SH-SY5Y (cell line): ENCODE data around the gene ZEB2.

Experiments used
- GATA2 ChIP-seq: IDR thresholded peaks from 2 replicates; pipeline ENCODE4 v1.6.1; 2011; ENCODE audit warnings: mild to moderate bottlenecking, low read depth, low read length
- GATA3 ChIP-seq: IDR thresholded peaks from 2 replicates; pipeline ENCODE4 v1.6.1; 2011; ENCODE audit warnings: low read depth, mild to moderate bottlenecking, low read length, moderate library complexity

GRCh38 chr2:144513388-144514101 is 6.4 kb downstream of the ZEB2 start:
- TF ChIP-seq GATA2 (no peak), GATA3 (no peak)
